Mesenchymal stem cell (in vitro differentiated cells and primary cell): Measurements from ENCODE around the gene UGT1A6.

Experiments
- DNase-seq: peaks from one replicate; pipeline ENCODE4 v3.0.0-alpha.2; 2013
- H2AFZ ChIP-seq: one replicate; pipeline ENCODE4 v1.6.1; 2013; ENCODE audit warnings: low read depth, mild to moderate bottlenecking, control low read depth, inconsistent platforms, low read length, moderate library complexity
- H2AK5ac ChIP-seq: 2 replicates; pipeline ENCODE4 v1.6.1; 2013; ENCODE audit warnings: low read length, moderate library complexity, mild to moderate bottlenecking, inconsistent platforms; ENCODE audit not compliant: severe bottlenecking
- H2BK120ac ChIP-seq: one replicate; pipeline ENCODE4 v1.6.1; 2013; ENCODE audit warnings: low read depth, mild to moderate bottlenecking, inconsistent platforms, low read length, moderate library complexity
- H2BK12ac ChIP-seq, 2 experiments: one replicate each; pipeline ENCODE4 v1.6.1; 2013; ENCODE audit warnings: inconsistent platforms in 2 of 2, low read length in 2 of 2, mild to moderate bottlenecking in 2 of 2, moderate library complexity in 2 of 2, control low read depth in 1 of 2
- H2BK15ac ChIP-seq: one replicate; pipeline ENCODE4 v1.6.1; 2013; ENCODE audit warnings: mild to moderate bottlenecking, low read depth, inconsistent platforms; ENCODE audit not compliant: poor library complexity, severe bottlenecking
- H2BK5ac ChIP-seq: 2 replicates; pipeline ENCODE4 v1.6.1; 2013; ENCODE audit warnings: low read depth, mild to moderate bottlenecking, low read length, control low read depth, inconsistent platforms; ENCODE audit not compliant: poor library complexity, severe bottlenecking
- H3K14ac ChIP-seq, 2 experiments: one replicate each; pipeline ENCODE4 v1.6.1; 2013; ENCODE audit warnings: inconsistent platforms in 2 of 2, low read length in 2 of 2, control low read depth in 1 of 2, mild to moderate bottlenecking in 1 of 2, moderate library complexity in 1 of 2
- H3K18ac ChIP-seq, 2 experiments: one replicate each; pipeline ENCODE4 v1.6.1; 2013; ENCODE audit warnings: inconsistent platforms in 2 of 2, low read length in 2 of 2, control low read depth in 1 of 2, low read depth in 1 of 2, mild to moderate bottlenecking in 1 of 2
- H3K23ac ChIP-seq, 2 experiments: one replicate each; pipeline ENCODE4 v1.6.1; 2013; ENCODE audit warnings: inconsistent platforms in 2 of 2, low read length in 2 of 2, mild to moderate bottlenecking in 2 of 2, moderate library complexity in 2 of 2, control low read depth in 1 of 2
- H3K27ac ChIP-seq: 2 replicates; pipeline ENCODE4 v1.5.1; 2013; ENCODE audit warnings: mild to moderate bottlenecking, moderate library complexity, low read length, control low read depth, inconsistent platforms; ENCODE audit not compliant: poor library complexity, severe bottlenecking
- H3K27me3 ChIP-seq, 2 experiments: 2 replicates each; pipeline versions ENCODE4 v1.6.1 to v1.7.0; 2013; ENCODE audit warnings: low read length in 2 of 2, mild to moderate bottlenecking in 2 of 2, moderate library complexity in 2 of 2, control low read depth in 1 of 2, inconsistent platforms in 1 of 2; ENCODE audit not compliant: control insufficient read depth in 1 of 2, insufficient read depth in 1 of 2
- H3K36me3 ChIP-seq, 2 experiments: 2 replicates each; pipeline versions ENCODE4 v1.6.1 to v1.7.0; 2013; ENCODE audit warnings: low read length in 2 of 2, control low read depth in 1 of 2, inconsistent platforms in 1 of 2, low read depth in 1 of 2, mild to moderate bottlenecking in 1 of 2; ENCODE audit not compliant: insufficient read depth in 2 of 2, control insufficient read depth in 1 of 2
- H3K4ac ChIP-seq, 2 experiments: one replicate each; pipeline ENCODE4 v1.6.1; 2013; ENCODE audit warnings: inconsistent platforms in 2 of 2, low read length in 2 of 2, mild to moderate bottlenecking in 2 of 2, moderate library complexity in 2 of 2, control low read depth in 1 of 2, low read depth in 1 of 2
- H3K4me1 ChIP-seq: 2 replicates; pipeline ENCODE4 v1.6.1; 2013; ENCODE audit warnings: low read depth, low read length, control low read depth; ENCODE audit not compliant: control insufficient read depth, insufficient read depth
- H3K4me2 ChIP-seq: 2 replicates; pipeline ENCODE4 v1.6.1; 2013; ENCODE audit warnings: low read length, mild to moderate bottlenecking, inconsistent platforms; ENCODE audit not compliant: poor library complexity, severe bottlenecking
- H3K4me3 ChIP-seq, 2 experiments: 2 replicates each; pipeline versions ENCODE4 v1.5.1 to v1.7.0; 2013; ENCODE audit warnings: low read length in 2 of 2, mild to moderate bottlenecking in 2 of 2, control low read depth in 1 of 2, low read depth in 1 of 2; ENCODE audit not compliant: insufficient read depth in 1 of 2
- H3K79me1 ChIP-seq: replicated peaks from 2 replicates; pipeline ENCODE4 v1.6.1; 2013; ENCODE audit warnings: mild to moderate bottlenecking, control low read depth, low read length, inconsistent platforms; ENCODE audit not compliant: poor library complexity, severe bottlenecking
- H3K9ac ChIP-seq: 2 replicates; pipeline ENCODE4 v1.7.0; 2013; ENCODE audit warnings: mild to moderate bottlenecking, low read length, moderate library complexity
- H3K9me3 ChIP-seq: 2 replicates; pipeline ENCODE4 v1.7.0; 2013; ENCODE audit warnings: mild to moderate bottlenecking, low read length; ENCODE audit not compliant: control insufficient read depth
- H4K8ac ChIP-seq: one replicate; pipeline ENCODE4 v1.6.1; 2013; ENCODE audit warnings: inconsistent platforms, mild to moderate bottlenecking, low read length, moderate library complexity
- H4K91ac ChIP-seq: one replicate; pipeline ENCODE4 v1.6.1; 2013; ENCODE audit warnings: mild to moderate bottlenecking, low read length, inconsistent platforms
- WGBS: methylation state at CpG from one replicate; pipeline ENCODE4 v1.1.7; 2013; ENCODE audit warnings: mixed read lengths; 5-methylcytosine and 5-hydroxymethylcytosine counted together

Gene UGT1A6

DNA sequence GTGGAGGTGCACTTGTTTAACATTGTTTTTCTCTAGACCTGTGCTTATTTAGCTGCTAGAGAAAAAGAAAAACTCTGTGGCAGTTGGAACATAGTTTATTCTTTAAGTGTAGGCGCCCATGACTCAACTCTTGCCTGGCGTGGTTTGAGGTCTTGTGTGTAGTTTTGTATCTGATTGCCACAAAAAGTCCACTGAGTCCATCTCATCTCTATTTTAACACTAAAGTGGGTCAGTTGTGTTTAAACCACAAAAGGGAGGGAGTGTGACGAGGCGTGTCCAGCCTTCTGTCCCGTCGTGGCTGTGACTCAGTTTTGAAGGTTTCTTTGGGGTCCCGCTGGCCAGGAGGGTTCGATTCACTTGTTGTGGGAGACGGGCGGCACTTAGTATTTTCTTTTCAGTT is 36.2 kb upstream of the UGT1A6 start:
- Histone ChIP-seq H3K4me2 (no peak overlapping the region), H3K4ac (no peak overlapping the region)

DNA sequence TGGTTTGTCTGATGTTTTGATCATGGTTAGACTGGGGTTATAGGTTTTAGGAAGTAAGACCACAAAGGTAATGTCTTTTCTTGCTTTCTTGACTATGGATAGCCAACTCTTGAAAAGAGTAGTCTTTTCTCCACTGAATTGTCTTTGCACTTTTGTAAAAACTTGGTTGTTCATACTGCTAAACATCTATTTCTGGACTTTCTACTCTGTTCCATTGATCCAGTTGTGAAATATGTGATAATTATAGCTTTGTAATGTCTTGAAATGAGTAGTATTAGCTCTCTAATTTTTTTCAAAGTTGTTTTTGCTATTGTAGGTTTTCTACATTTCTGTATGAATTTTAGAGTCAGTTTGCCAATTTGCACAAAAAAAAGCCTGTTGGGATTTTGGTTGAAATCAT is 34.1 kb upstream of the UGT1A6 start:
- Histone ChIP-seq H2BK12ac (no peak overlapping the region), H3K18ac (no peak overlapping the region), H3K36me3 (no peaks in the 10 kb centered on the region), H2BK5ac (no peak overlapping the region), H3K4me1 (no peaks in the 10 kb centered on the region), H3K27ac (no peak overlapping the region), H3K4me2 (no peak overlapping the region), H3K79me1 (no peaks in the 10 kb centered on the region), H3K9ac (no peak overlapping the region), H3K4me3 (no peak overlapping the region), H2AK5ac (no peak overlapping the region), H2BK120ac (no peak overlapping the region), H4K91ac (no peak overlapping the region), H2BK15ac (no peak overlapping the region), H4K8ac (no peak overlapping the region), H3K27me3 (peaks cover 2 to 5% of the 10 kb centered on the region in 2 experiments), H2AFZ (no peak overlapping the region), H3K4ac (no peak overlapping the region), H3K14ac (no peak overlapping the region), H3K23ac (no peak overlapping the region), H3K9me3 (no peaks in the 10 kb centered on the region)
- DNase-seq: no peak

More for the DNA sequence above, 36.2 kb upstream of the UGT1A6 start:
- no peak overlapping the region for H2BK5ac ChIP-seq
- no peak overlapping the region for H4K91ac ChIP-seq
- no peak overlapping the region for H2AFZ ChIP-seq
- H3K27ac ChIP-seq: no peak overlapping the region
- H3K23ac ChIP-seq: no peak overlapping the region
- no peaks in the 10 kb centered on the region for H3K79me1 ChIP-seq
- H3K4me3 ChIP-seq: no peak overlapping the region
- no peak overlapping the region for H2BK120ac ChIP-seq
- H3K9ac ChIP-seq: no peak overlapping the region
- no peak overlapping the region for H2BK12ac ChIP-seq
- no peak overlapping the region for H2BK15ac ChIP-seq
- H3K18ac ChIP-seq: no peak overlapping the region
- WGBS: 82% methylated on average over 10 of the region's 10 CpGs
- H3K36me3 ChIP-seq: no peaks in the 10 kb centered on the region
- no peaks in the 10 kb centered on the region for H3K9me3 ChIP-seq
- no peak overlapping the region for H2AK5ac ChIP-seq
- H3K14ac ChIP-seq: no peak overlapping the region
- H3K4me1 ChIP-seq: no peaks in the 10 kb centered on the region
- no peak for DNase-seq
- no peak overlapping the region for H4K8ac ChIP-seq
- H3K27me3 ChIP-seq: peaks cover 2 to 5% of the 10 kb centered on the region in 2 experiments

DNA sequence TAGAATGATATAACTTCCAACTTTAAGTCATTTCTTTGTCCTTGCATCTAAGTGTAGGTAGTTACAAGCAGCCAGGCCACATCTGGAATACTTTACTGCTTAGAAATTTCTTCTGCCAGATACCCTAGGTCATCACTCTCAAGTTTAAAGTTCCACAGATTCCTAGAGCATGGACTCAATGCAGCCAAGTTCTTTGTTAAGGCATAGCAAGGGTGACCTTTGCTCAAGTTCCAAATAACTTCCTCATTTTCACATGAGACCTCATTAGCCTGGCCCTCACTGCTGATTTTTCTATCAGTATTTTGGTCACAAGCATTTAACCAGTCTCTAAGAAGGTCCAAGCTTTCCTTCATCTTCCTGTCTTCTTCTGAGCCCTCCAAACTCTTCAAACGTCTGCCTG is 28.8 kb upstream of the UGT1A6 start:
- Histone ChIP-seq H4K91ac (no peak overlapping the region), H3K9me3 (peaks cover 3% of the 10 kb centered on the region), H3K14ac (no peak overlapping the region), H2BK15ac (no peak overlapping the region), H3K79me1 (no peaks in the 10 kb centered on the region), H3K4ac (no peak overlapping the region), H3K4me1 (no peaks in the 10 kb centered on the region), H2AFZ (no peak overlapping the region), H4K8ac (no peak overlapping the region), H3K27me3 (no peaks in the 10 kb centered on the region), H2BK5ac (no peak overlapping the region), H2AK5ac (no peak overlapping the region), H3K27ac (no peak overlapping the region), H3K36me3 (no peaks in the 10 kb centered on the region), H3K9ac (no peak overlapping the region), H2BK12ac (no peak overlapping the region), H3K23ac (no peak overlapping the region), H3K4me2 (no peak overlapping the region), H3K18ac (no peak overlapping the region), H3K4me3 (no peak overlapping the region), H2BK120ac (no peak overlapping the region)
- WGBS: 14% methylated on average over 1 of the region's 1 CpG
- DNase-seq: no peak

DNA sequence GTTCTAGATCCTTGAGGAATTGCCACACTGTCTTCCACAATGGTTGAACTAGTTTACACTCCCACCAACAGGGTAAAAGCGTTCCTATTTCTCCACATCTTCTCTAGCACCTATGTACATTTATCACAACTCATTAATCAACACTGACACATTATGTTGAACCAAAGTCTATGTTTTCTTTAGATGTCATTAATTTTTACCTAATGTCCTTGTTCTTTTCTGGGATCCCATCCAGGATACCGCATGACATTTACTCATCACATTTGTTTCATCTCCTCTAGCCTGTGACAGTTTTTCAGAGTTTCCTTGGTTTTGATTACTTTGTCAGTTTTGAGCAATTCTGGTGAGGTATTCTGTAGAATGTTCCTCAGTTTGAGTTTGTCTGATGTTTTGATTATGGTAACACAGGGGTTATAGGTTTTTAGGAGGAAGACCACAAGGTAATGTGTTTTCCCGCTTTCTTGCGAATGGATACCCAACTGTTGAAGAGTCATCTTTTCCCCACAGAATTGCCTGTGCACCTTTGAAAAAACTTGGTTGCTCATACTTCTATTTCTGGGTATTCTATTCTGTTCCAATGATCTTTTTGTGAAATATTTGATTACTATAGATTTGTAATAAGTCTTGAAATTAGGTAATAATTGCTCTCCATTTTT is 24.0 kb upstream of the UGT1A6 start:
- Histone ChIP-seq H3K4ac (no peak overlapping the region), H3K9ac (no peak overlapping the region), H3K4me1 (no peaks in the 10 kb centered on the region), H2AFZ (no peak overlapping the region), H3K36me3 (no peaks in the 10 kb centered on the region), H4K8ac (no peak overlapping the region), H3K27ac (no peak overlapping the region), H2BK15ac (no peak overlapping the region), H3K9me3 (peaks cover 3% of the 10 kb centered on the region), H2BK5ac (no peak overlapping the region), H3K18ac (no peak overlapping the region), H3K79me1 (no peaks in the 10 kb centered on the region), H3K4me3 (no peak overlapping the region), H3K27me3 (no peaks in the 10 kb centered on the region), H3K23ac (no peak overlapping the region), H4K91ac (no peak overlapping the region), H2BK12ac (no peak overlapping the region), H2BK120ac (no peak overlapping the region), H2AK5ac (no peak overlapping the region), H3K14ac (no peak overlapping the region), H3K4me2 (no peak overlapping the region)
- WGBS: 92% methylated on average over 3 of the region's 4 CpGs
- DNase-seq: no peak
